Thymus (tissue), 11 donors: ENCODE data around the gene HNRNPR. TPM values are rescaled to one million over a fixed set of nuclear protein-coding genes. Genes with fewer than 3 reads are reported as not detected.
"Not testable (repeated sequence)": the region's sequence is repeated elsewhere in the genome, so short reads cannot be mapped to it uniquely, and the experiment has no call there.

Experiments
- DNase-seq, 9 donors: peaks; one replicate each; pipeline ENCODE4 v3.0.0-alpha.2; 2013; ENCODE audit warnings: low spot score in 9 of 9, low read depth in 6 of 9, missing footprints in 1 of 9
- H3K27ac ChIP-seq, 2 donors: one replicate each; pipeline ENCODE4 v1.5.1; 2013; ENCODE audit warnings: control low read depth in 1 of 2, low read depth in 1 of 2, low read length in 1 of 2, mild to moderate bottlenecking in 1 of 2, moderate library complexity in 1 of 2
- H3K27me3 ChIP-seq, 2 donors: one replicate each; pipeline ENCODE4 v1.5.1; 2013; ENCODE audit warnings: low read length in 1 of 2; ENCODE audit not compliant: control insufficient read depth in 2 of 2, insufficient read depth in 1 of 2
- H3K36me3 ChIP-seq, 2 donors: one replicate each; pipeline ENCODE4 v1.5.1; 2013; ENCODE audit warnings: low read length in 1 of 2, mild to moderate bottlenecking in 1 of 2, moderate library complexity in 1 of 2; ENCODE audit not compliant: control insufficient read depth in 2 of 2, insufficient read depth in 2 of 2
- H3K4me1 ChIP-seq, 2 donors: one replicate each; pipeline ENCODE4 v1.5.1; 2013; ENCODE audit warnings: low read length in 2 of 2; ENCODE audit not compliant: control insufficient read depth in 2 of 2, insufficient read depth in 2 of 2
- H3K4me3 ChIP-seq, 2 donors: one replicate each; pipeline ENCODE4 v1.5.1; 2013; ENCODE audit warnings: low read length in 2 of 2, control low read depth in 1 of 2, mild to moderate bottlenecking in 1 of 2
- H3K9me3 ChIP-seq, 2 donors: one replicate each; pipeline ENCODE4 v1.5.1; 2013; ENCODE audit warnings: low read length in 1 of 2, mild to moderate bottlenecking in 1 of 2; ENCODE audit not compliant: control insufficient read depth in 2 of 2, insufficient read depth in 1 of 2
- WGBS: extraction: QIAGEN DNeasy Blood & Tissue Kit; methylation state at CpG from one replicate; pipeline ENCODE4 v1.1.7; 2013; 5-methylcytosine and 5-hydroxymethylcytosine counted together
- polyA plus RNA-seq: library from polyadenylated mRNA; stranded (reverse); fragments of 200-250 nt; gene quantifications from one replicate; pipeline ENCODE4 v1.2.3, GENCODE V29; 2013
- total RNA-seq: library from RNA; stranded (reverse); fragments of 120-200 nt; gene quantifications from one replicate; pipeline ENCODE4 v1.2.4, GENCODE V29; 2013
- donor health status: healthy.

The HNRNPR gene
- total and polyA plus RNA-seq, 2 donors: 119 to 168 TPM

GRCh38 chr1:23343221-23344110 lies 618 bp downstream of the HNRNPR start:
- H3K36me3 ChIP-seq: peaks cover 0 to 4% of the 10 kb centered on the region in 2 donors
- peak overlapping the region; percentile 78 to 96 for H3K27ac ChIP-seq
- under 1% methylated on average over 66 of the region's 66 CpGs for WGBS
- DNase-seq: peak in 5 of 9 donors; percentile 7 to 57 (median 33)
- peak overlapping the region; percentile 77 to 83 for H3K4me3 ChIP-seq
- H3K9me3 ChIP-seq: no peaks in the 10 kb centered on the region
- H3K27me3 ChIP-seq: no peaks in the 10 kb centered on the region
- H3K4me1 ChIP-seq: peaks cover 7% of the 10 kb centered on the region in 2 donors

- Histone ChIP-seq H3K27me3 (no peaks in the 10 kb centered on the region), H3K4me3 (peak overlapping the region; percentile 77 to 83), H3K36me3 (peaks cover 8 to 13% of the 10 kb centered on the region in 2 donors), H3K27ac (peak overlapping the region; percentile 12 to 38), H3K4me1 (peaks cover 7% of the 10 kb centered on the region in 2 donors), H3K9me3 (no peaks in the 10 kb centered on the region)
- WGBS: 3% methylated on average over 10 of the region's 10 CpGs
- DNase-seq: peak in 3 of 9 donors; percentile 21 to 31 (median 29)
Observed at GRCh38 chr1:23341931-23342692, 2.0 kb downstream of the HNRNPR start.

GRCh38 chr1:23339632-23340031 lies 4.5 kb downstream of the HNRNPR start:
- Histone ChIP-seq H3K4me1 (peaks cover 0 to 3% of the 10 kb centered on the region in 2 donors), H3K27ac (no peak overlapping the region), H3K36me3 (peaks cover 18 to 23% of the 10 kb centered on the region in 2 donors), H3K27me3 (no peaks in the 10 kb centered on the region), H3K9me3 (no peaks in the 10 kb centered on the region), H3K4me3 (no peak overlapping the region)
- WGBS: 96% methylated on average over 4 of the region's 4 CpGs
- no peak for DNase-seq

GRCh38 chr1:23337869-23338268 lies 6.2 kb downstream of the HNRNPR start:
- H3K36me3 ChIP-seq: peaks cover 22 to 38% of the 10 kb centered on the region in 2 donors
- DNase-seq: no peak
- peaks cover 0 to 3% of the 10 kb centered on the region in 2 donors for H3K4me1 ChIP-seq

GRCh38 chr1:23331713-23332112 lies 12.4 kb downstream of the HNRNPR start:
- Histone ChIP-seq H3K27me3 (no peaks in the 10 kb centered on the region), H3K36me3 (peaks cover 52 to 80% of the 10 kb centered on the region in 2 donors), H3K4me1 (no peaks in the 10 kb centered on the region), H3K27ac (no peak overlapping the region), H3K9me3 (no peaks in the 10 kb centered on the region), H3K4me3 (no peak overlapping the region)
- DNase-seq: no peak
- WGBS: 96% methylated on average over 8 of the region's 8 CpGs

More at GRCh38 chr1:23337869-23338268, 6.2 kb downstream of the HNRNPR start:
- Histone ChIP-seq H3K4me3 (no peak overlapping the region), H3K27ac (no peak overlapping the region), H3K9me3 (no peaks in the 10 kb centered on the region), H3K27me3 (no peaks in the 10 kb centered on the region)
- WGBS: 94% methylated on average over 2 of the region's 2 CpGs

GRCh38 chr1:23330846-23331245 lies 13.2 kb downstream of the HNRNPR start:
- Histone ChIP-seq H3K27ac (no peak overlapping the region), H3K36me3 (peaks cover 50 to 85% of the 10 kb centered on the region in 2 donors), H3K4me3 (no peak overlapping the region), H3K4me1 (no peaks in the 10 kb centered on the region), H3K27me3 (no peaks in the 10 kb centered on the region), H3K9me3 (no peaks in the 10 kb centered on the region)
- no peak for DNase-seq
- WGBS: 97% methylated on average over 1 of the region's 1 CpG

GRCh38 chr1:23325393-23325792 lies 18.7 kb downstream of the HNRNPR start:
- DNase-seq: no peak
- 98% methylated on average over 2 of the region's 2 CpGs for WGBS
- H3K36me3 ChIP-seq: peaks cover 36 to 69% of the 10 kb centered on the region in 2 donors

GRCh38 chr1:23322770-23323169 lies 21.3 kb downstream of the HNRNPR start:
- Histone ChIP-seq H3K36me3 (peaks cover 34 to 67% of the 10 kb centered on the region in 2 donors), H3K27ac (no peak overlapping the region), H3K4me3 (no peak overlapping the region), H3K4me1 (no peaks in the 10 kb centered on the region), H3K27me3 (no peaks in the 10 kb centered on the region), H3K9me3 (no peaks in the 10 kb centered on the region)
- no peak for DNase-seq
- 74% methylated on average over 1 of the region's 1 CpG for WGBS

More at GRCh38 chr1:23325393-23325792, 18.7 kb downstream of the HNRNPR start:
- Histone ChIP-seq H3K27ac (no peak overlapping the region), H3K4me1 (no peaks in the 10 kb centered on the region), H3K4me3 (no peak overlapping the region), H3K9me3 (no peaks in the 10 kb centered on the region), H3K27me3 (no peaks in the 10 kb centered on the region)

GRCh38 chr1:23310280-23310679 lies 33.8 kb downstream of the HNRNPR start:
- H3K4me1 ChIP-seq, H3K27me3 ChIP-seq, H3K27ac ChIP-seq, DNase-seq, H3K9me3 ChIP-seq, H3K4me3 ChIP-seq: not testable (repeated sequence)
- H3K36me3 ChIP-seq: peaks cover 18 to 61% of the 10 kb centered on the region in 2 donors
- 97% methylated on average over 7 of the region's 7 CpGs for WGBS
